Fibroblast of mammary gland (primary cell): ENCODE measurements around the gene VPS33A.

Source experiments
- DNase-seq: peaks from one replicate; pipeline ENCODE4 v3.0.0-alpha.2; 2010; ENCODE audit warnings: low read depth
- H3K4me3 ChIP-seq: 2 replicates; pipeline ENCODE4 v1.5.1; 2011; ENCODE audit warnings: low read depth, mild to moderate bottlenecking, low read length, moderate library complexity; ENCODE audit not compliant: control insufficient read depth
- CTCF ChIP-seq: conservative IDR thresholded peaks from 2 replicates; pipeline ENCODE4 v1.5.1; 2011; ENCODE audit warnings: low read depth, low read length, inconsistent platforms; ENCODE audit not compliant: control insufficient read depth, insufficient read depth

Gene VPS33A

GRCh38 chr12:122190842-122191668 is 75.2 kb downstream of the VPS33A start:
- TF ChIP-seq CTCF: peak; percentile 87
- H3K4me3 ChIP-seq: no peak overlapping the region
- peak; percentile 64 for DNase-seq

DNA sequence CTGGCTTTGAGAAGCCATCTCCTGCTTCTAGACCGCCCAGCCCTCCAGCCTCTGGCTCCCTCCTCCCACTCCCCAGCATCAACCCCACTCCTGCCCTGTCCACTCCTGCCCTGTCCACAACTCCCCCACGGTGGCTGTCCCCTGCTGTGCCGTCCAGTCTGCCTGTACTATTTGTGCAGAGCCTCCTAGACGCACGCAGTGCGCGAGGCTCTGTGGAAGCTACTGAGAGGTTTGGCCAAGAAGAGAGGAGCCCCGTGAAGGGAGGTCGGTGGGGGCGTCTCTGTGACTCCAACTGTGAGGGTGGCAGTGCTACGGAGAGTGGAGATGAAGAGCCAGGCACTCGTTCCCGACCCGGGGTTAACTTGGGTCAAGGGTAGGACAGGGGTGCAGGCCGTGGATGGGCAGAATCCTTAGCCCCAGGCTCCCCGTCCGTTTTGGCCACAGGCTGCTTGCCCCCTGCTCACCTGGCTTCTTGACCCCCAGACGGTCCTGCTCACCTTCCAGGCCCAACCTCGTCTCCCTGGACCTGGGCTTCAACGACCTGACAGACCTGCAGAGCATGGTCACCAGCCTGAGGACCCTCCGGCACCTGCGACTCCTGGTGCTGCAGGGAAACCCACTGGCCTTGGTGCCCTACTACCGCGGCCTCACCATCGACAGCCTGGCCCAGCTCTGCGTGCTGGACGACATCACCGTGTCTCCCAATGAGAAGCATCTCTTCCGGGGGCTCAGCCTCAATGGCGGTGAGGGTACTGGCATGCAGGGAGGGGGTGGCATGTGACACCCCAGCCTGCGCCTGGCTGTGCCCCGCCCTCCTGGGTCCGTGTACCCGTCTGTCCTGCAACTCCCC is 76.4 kb downstream of the VPS33A start:
- no peak overlapping the region for H3K4me3 ChIP-seq
- no peak for DNase-seq
- TF ChIP-seq CTCF: no peak

- DNase-seq: no peak
- no peak for TF ChIP-seq CTCF
- H3K4me3 ChIP-seq: no peak overlapping the region
Measured at GRCh38 chr12:122187466-122187865, 78.8 kb downstream of the VPS33A start.

GRCh38 chr12:122185494-122186082 is 80.7 kb downstream of the VPS33A start:
- no peak for TF ChIP-seq CTCF
- DNase-seq: no peak

DNA sequence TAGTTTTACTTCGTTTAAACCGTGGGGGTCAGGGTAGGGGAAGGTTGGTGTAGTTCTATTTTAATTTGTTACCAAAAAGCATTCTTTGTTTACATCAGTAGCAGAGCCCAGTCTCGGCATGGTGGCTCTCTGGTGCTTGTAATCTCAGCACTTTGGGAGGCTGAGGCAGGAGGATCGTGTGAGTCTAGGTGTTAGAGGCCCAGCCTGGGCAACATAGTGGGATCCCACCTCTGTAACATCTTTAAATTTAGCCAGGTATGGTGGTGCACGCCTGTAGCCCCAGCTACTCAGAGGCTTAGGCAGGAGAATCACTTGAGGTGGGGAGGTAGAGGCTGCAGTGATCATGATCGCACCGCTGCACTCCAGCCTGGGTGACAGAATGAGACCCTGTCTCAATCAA is 81.2 kb downstream of the VPS33A start:
- TF ChIP-seq CTCF: no peak
- DNase-seq: no peak
- H3K4me3 ChIP-seq: no peak overlapping the region

More at GRCh38 chr12:122185494-122186082, 80.7 kb downstream of the VPS33A start:
- H3K4me3 ChIP-seq: no peak overlapping the region

- H3K4me3 ChIP-seq: no peak overlapping the region
- DNase-seq: no peak
- TF ChIP-seq CTCF: no peak
Measured at GRCh38 chr12:122184517-122184916, 81.8 kb downstream of the VPS33A start.
